Lung (tissue), 12 donors: ENCODE data around the gene SSBP3. TPM values are rescaled to one million over a fixed set of nuclear protein-coding genes. Genes with fewer than 3 reads are reported as not detected.

Source experiments
- ATAC-seq: fragments of 200-7000 bp; cut with Tn5 transposase; one replicate; pipeline ENCODE4 v1.9.1; 2020; ENCODE audit warnings: moderate number of reproducible peaks; ENCODE audit not compliant: insufficient read depth, low FRiP score
- DNase-seq, 3 donors: peaks; one replicate each; pipeline ENCODE4 v3.0.0-alpha.2; 2013 to 2017
- H3K27ac ChIP-seq, 2 donors: one replicate each; pipeline ENCODE4 v1.5.1; 2013; ENCODE audit warnings: mild to moderate bottlenecking in 2 of 2, moderate library complexity in 2 of 2, control low read depth in 1 of 2, inconsistent platforms in 1 of 2, low read depth in 1 of 2, low read length in 1 of 2
- H3K27me3 ChIP-seq, 3 donors: one replicate each; pipeline ENCODE4 v1.5.1; 2013; ENCODE audit warnings: low read length in 2 of 3; ENCODE audit not compliant: control insufficient read depth in 3 of 3, insufficient read depth in 3 of 3
- H3K36me3 ChIP-seq, 4 donors: one replicate each; pipeline ENCODE4 v1.5.1; 2013; ENCODE audit warnings: low read length in 4 of 4, mild to moderate bottlenecking in 1 of 4, moderate library complexity in 1 of 4; ENCODE audit not compliant: control insufficient read depth in 4 of 4, insufficient read depth in 4 of 4
- H3K4me1 ChIP-seq, 5 donors: one replicate each; pipeline ENCODE4 v1.5.1; 2013; ENCODE audit warnings: low read length in 5 of 5, mild to moderate bottlenecking in 2 of 5, moderate library complexity in 1 of 5; ENCODE audit not compliant: control insufficient read depth in 5 of 5, insufficient read depth in 5 of 5
- H3K4me3 ChIP-seq: one replicate; pipeline ENCODE4 v1.5.1; 2013; ENCODE audit warnings: mild to moderate bottlenecking, control low read depth, moderate library complexity
- H3K9ac ChIP-seq, 2 donors: one replicate each; pipeline ENCODE4 v1.5.1; 2013; ENCODE audit warnings: low read length in 2 of 2, control low read depth in 1 of 2; ENCODE audit not compliant: insufficient read depth in 1 of 2
- H3K9me3 ChIP-seq, 4 donors: one replicate each; pipeline ENCODE4 v1.5.1; 2013; ENCODE audit warnings: low read length in 3 of 4, mild to moderate bottlenecking in 1 of 4, moderate library complexity in 1 of 4; ENCODE audit not compliant: control insufficient read depth in 4 of 4, insufficient read depth in 3 of 4
- WGBS, 2 donors: extraction: QIAGEN DNeasy Blood & Tissue Kit; methylation state at CpG; one replicate each; pipeline ENCODE4 v1.1.7; 2013; 5-methylcytosine and 5-hydroxymethylcytosine counted together
- polyA plus RNA-seq, 2 donors: library from polyadenylated mRNA; stranded (reverse); fragments of 200-250 nt; gene quantifications; one replicate each; pipeline ENCODE4 v1.2.1, GENCODE V29; 2013
- total RNA-seq, 2 donors: library from RNA; depleted of rRNA in 1 of 2; stranded (reverse); fragments of >200 nt in 1 of 2; gene quantifications; one replicate each; pipeline ENCODE4 v1.2.1, GENCODE V29; 2014 to 2021
- TF ChIP-seq, protein P1 (sequence below): IDR thresholded peaks from 2 replicates; pipeline ENCODE4 v1.5.1; 2012; ENCODE audit warnings: mild to moderate bottlenecking; ENCODE audit errors: control extremely low read depth, extremely low read depth
- donor health status: control.
- donor health status: control.
- donor health status: Bipolar disorder and iron deficiency.
- donor health status: healthy.
- donor health status: DM: yes; HTN: yes; CAD: no.

SSBP3 gene
- total and polyA plus RNA-seq, 4 donors, result 15.9 to 47.8 (median 34.8) TPM

DNA sequence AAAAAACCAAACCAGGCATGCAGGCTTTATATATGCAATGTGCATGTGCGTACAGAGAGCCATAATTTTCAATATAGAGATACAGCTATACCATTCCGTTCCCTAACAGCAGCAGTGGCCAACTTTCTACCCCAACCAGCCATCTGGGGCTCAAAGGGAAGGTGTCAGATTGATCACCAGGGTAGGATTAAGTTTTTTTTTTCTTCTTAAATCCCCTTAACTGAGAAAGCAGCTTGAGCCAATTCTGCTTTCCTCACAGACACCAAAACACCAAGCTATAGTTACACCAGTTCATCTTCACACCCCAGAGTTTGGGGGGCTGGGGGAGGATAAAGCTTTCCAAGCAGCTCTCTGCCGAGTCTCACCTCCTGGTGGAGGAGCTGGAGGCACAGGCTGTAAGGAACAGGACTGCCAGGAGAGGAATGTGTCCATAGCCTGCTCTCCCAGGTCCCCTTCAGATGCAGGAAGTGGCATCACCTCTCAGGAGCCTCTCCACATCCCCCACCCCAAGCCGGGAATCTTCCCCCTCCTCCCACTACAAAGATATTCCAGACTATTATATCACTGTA lies 87.9 kb downstream of the SSBP3 start:
- Histone ChIP-seq H3K4me3 (no peak overlapping the region), H3K9ac (no peak overlapping the region), H3K27ac (no peak overlapping the region), H3K36me3 (peaks cover 0 to 2% (median 0%) of the 10 kb centered on the region in 4 donors), H3K27me3 (no peaks in the 10 kb centered on the region), H3K9me3 (no peaks in the 10 kb centered on the region), H3K4me1 (peaks cover 14 to 38% (median 21%) of the 10 kb centered on the region in 5 donors)
- TF ChIP-seq, protein P1, sequence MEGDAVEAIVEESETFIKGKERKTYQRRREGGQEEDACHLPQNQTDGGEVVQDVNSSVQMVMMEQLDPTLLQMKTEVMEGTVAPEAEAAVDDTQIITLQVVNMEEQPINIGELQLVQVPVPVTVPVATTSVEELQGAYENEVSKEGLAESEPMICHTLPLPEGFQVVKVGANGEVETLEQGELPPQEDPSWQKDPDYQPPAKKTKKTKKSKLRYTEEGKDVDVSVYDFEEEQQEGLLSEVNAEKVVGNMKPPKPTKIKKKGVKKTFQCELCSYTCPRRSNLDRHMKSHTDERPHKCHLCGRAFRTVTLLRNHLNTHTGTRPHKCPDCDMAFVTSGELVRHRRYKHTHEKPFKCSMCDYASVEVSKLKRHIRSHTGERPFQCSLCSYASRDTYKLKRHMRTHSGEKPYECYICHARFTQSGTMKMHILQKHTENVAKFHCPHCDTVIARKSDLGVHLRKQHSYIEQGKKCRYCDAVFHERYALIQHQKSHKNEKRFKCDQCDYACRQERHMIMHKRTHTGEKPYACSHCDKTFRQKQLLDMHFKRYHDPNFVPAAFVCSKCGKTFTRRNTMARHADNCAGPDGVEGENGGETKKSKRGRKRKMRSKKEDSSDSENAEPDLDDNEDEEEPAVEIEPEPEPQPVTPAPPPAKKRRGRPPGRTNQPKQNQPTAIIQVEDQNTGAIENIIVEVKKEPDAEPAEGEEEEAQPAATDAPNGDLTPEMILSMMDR, result no peak
- 80 to 84% methylated on average over 4 of the region's 4 CpGs for whole genome bisulfite sequencing, 2 donors
- ATAC-seq, result no peak
- no peak for DNase-seq

DNA sequence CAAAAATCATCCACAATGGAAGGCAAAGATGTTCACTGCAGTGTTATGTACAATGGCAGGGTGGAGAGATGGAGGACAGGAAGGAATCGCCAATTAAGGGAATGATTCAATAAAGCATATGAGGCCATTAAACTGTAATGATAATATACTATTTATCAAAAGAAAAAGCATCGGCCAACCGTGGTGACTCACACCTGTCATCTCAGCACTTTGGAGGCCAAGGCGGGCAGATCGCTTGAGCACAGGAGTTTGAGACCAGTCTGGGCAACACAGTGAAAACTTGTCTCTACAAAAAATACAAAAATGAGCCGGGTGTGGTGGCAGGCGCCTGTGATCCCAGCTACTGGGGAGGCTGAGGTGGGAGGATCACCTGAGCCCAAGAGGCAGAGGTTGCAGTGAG lies 89.1 kb downstream of the SSBP3 start:
- Histone ChIP-seq H3K9me3 (no peaks in the 10 kb centered on the region), H3K9ac (no peak overlapping the region), H3K4me3 (no peak overlapping the region), H3K4me1 (peaks cover 14 to 37% (median 21%) of the 10 kb centered on the region in 5 donors), H3K36me3 (peaks cover 0 to 2% (median 0%) of the 10 kb centered on the region in 4 donors), H3K27ac (no peak overlapping the region), H3K27me3 (no peaks in the 10 kb centered on the region)
- DNase-seq (no peak), ATAC-seq (no peak)
- WGBS, 2 donors, result 94 to 96% methylated on average over 7 of the region's 7 CpGs
- TF ChIP-seq, protein P1, result no peak

DNA sequence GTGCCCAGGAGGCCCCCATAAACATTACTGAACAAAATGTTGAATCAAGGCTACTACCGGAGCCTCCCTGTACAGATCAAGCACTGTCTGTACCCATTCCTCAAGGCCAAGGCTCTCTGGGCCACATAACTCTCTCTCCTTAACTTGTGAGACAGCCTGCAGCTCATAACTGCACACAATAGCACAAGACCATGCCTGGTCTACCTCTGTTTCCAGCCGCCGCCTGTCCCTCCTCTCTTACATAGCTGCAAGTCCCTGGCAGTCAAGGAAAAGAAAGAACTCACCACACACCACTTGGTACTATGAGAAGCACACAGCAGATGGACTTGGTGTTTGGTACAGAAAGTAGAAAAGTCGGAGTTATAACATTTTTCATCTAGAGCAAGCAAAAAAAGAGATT lies 91.1 kb downstream of the SSBP3 start:
- WGBS, 2 donors, result 92 to 94% methylated on average over 4 of the region's 4 CpGs
- no peak for ATAC-seq
- no peak overlapping the region for H3K4me3 ChIP-seq

More for the DNA sequence above, 91.1 kb downstream of the SSBP3 start:
- DNase-seq, result no peak
- Histone ChIP-seq H3K36me3 (peaks cover 0 to 2% (median 0%) of the 10 kb centered on the region in 4 donors), H3K9me3 (no peaks in the 10 kb centered on the region), H3K27me3 (no peaks in the 10 kb centered on the region), H3K27ac (no peak overlapping the region), H3K9ac (peak overlapping the region in 1 of 2 donors; percentile 6), H3K4me1 (peaks cover 17 to 47% (median 32%) of the 10 kb centered on the region in 5 donors)
- TF ChIP-seq, protein P1, result no peak
